Measurements from ENCODE around the gene CELF3. TPM values are rescaled to one million over a fixed set of nuclear protein-coding genes. Genes with fewer than 3 reads are reported as not detected.

The CELF3 gene
- total RNA-seq, 2 experiments from 2014 or later: not detected

DNA sequence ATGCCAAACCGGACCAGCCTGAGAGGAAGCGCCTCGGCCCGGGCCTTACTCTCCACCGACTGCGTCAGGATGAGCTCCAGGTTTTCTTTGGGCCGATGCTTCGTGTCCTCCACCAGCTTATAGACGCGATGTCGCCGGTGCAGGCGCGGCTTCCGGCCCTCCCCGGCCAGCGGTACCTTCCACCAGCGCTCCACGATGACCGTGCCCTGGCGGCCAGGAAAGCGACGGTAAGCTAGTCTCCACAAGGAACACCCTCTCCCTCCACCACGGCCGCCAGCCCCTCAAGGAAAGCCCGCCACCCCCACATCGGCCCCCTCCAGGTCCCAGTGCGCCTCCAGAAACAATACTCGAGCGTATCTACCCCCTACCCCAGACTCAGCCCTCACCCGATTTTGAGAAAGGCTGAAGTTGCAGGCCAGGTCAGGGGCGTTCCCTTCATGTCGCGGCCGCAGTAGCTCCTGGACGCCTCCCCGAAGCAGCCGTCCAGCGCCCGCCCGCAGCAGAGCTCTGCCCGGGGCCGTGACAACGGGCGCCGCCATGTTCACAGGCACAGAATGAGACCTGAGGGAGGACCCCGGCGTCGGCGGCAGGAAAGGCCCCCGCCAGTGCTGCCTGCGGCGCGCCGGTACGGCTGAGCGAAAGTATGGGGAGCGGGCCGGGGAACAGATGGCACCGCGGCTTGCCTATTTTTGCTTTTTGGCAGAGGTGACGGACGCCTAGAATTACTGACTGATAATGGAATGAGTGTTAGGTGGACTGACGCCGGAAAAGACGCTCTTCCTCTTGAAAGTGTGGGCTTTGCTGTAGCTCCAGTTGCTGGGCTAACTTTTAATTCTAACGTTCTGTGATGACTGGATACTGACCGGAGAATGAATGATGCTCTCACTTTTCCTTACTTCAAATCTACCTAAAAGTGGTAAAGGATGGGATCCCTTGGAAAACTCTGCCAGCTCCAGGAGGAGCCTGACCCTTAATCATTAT lies 46.6 kb upstream of the CELF3 start, which contains the start of gene MRPL9:
MRPL9 (minus strand) TSS at position 556 of the 981 bp plus-strand sequence; CDS start at position 539, 17 bp downstream.
- H3K9me3 ChIP-seq (ENCODE audit: control insufficient read depth in 1 of 2, insufficient read depth in 1 of 2, low read length in 2 of 2): no peaks in the 10 kb centered on the region
- H3K27ac ChIP-seq (ENCODE audit: low read depth in 1 of 2, low read length in 2 of 2): peak within 1 kb of the TSS; percentile 75 to 86
- H3K4me3 Mint-ChIP-seq: peak within 1 kb of the TSS; percentile 94
- H3K27me3 Mint-ChIP-seq: no peaks in the 10 kb centered on the region
- peaks cover 36% of the 10 kb centered on the region for H3K36me3 ChIP-seq (ENCODE audit: insufficient read depth, low read length)
- POLR2A ChIA-PET: interaction anchor here (0.6 to 3.8 kb wide), 18 partner anchors 10 to 573 kb away, joined by 3 to 44 read pairs (median 4); partner anchors contain the start of genes CGN, PI4KB, RIIAD1 and TDRKH
- TF ChIP-seq, protein P1, sequence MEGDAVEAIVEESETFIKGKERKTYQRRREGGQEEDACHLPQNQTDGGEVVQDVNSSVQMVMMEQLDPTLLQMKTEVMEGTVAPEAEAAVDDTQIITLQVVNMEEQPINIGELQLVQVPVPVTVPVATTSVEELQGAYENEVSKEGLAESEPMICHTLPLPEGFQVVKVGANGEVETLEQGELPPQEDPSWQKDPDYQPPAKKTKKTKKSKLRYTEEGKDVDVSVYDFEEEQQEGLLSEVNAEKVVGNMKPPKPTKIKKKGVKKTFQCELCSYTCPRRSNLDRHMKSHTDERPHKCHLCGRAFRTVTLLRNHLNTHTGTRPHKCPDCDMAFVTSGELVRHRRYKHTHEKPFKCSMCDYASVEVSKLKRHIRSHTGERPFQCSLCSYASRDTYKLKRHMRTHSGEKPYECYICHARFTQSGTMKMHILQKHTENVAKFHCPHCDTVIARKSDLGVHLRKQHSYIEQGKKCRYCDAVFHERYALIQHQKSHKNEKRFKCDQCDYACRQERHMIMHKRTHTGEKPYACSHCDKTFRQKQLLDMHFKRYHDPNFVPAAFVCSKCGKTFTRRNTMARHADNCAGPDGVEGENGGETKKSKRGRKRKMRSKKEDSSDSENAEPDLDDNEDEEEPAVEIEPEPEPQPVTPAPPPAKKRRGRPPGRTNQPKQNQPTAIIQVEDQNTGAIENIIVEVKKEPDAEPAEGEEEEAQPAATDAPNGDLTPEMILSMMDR (IDR thresholded peaks at IDR 0.05): no peak
- H3K27me3 ChIP-seq (ENCODE audit: control insufficient read depth in 1 of 2, insufficient read depth in 2 of 2, low read length in 2 of 2): no peaks in the 10 kb centered on the region
- ATAC-seq (ENCODE audit: poor library complexity) (peak; percentile 99), DNase-seq (peak; percentile 71 to 89 (median 83))
- peaks cover 14% of the 10 kb centered on the region for H3K4me1 ChIP-seq (ENCODE audit: insufficient read depth, low read length)
- intact Hi-C loops (cut with DNase I, micrococcal nuclease): loop anchor here (1.0 to 10.0 kb wide), 3 partner anchors 27 to 232 kb away; partner anchors contain the start of genes TDRKH (in 2 of the 2) and S100A10 (in 1 of the 2)
- peaks cover 56% of the 10 kb centered on the region for H3K36me3 Mint-ChIP-seq (ENCODE audit: low read depth)
- H3K4me1 Mint-ChIP-seq (ENCODE audit: low read depth): peaks cover 29% of the 10 kb centered on the region
- no peaks in the 10 kb centered on the region for H3K9me3 Mint-ChIP-seq
- CTCF ChIA-PET: interaction anchor here (1.1 to 1.8 kb wide), 3 partner anchors 27 to 169 kb away, joined by 4 to 7 read pairs (median 6); partner anchors contain the start of gene TDRKH
- H3K4me3 ChIP-seq (ENCODE audit: low read length): peak within 1 kb of the TSS; percentile 94
- peak within 1 kb of the TSS; percentile 98 for H3K27ac Mint-ChIP-seq

DNA sequence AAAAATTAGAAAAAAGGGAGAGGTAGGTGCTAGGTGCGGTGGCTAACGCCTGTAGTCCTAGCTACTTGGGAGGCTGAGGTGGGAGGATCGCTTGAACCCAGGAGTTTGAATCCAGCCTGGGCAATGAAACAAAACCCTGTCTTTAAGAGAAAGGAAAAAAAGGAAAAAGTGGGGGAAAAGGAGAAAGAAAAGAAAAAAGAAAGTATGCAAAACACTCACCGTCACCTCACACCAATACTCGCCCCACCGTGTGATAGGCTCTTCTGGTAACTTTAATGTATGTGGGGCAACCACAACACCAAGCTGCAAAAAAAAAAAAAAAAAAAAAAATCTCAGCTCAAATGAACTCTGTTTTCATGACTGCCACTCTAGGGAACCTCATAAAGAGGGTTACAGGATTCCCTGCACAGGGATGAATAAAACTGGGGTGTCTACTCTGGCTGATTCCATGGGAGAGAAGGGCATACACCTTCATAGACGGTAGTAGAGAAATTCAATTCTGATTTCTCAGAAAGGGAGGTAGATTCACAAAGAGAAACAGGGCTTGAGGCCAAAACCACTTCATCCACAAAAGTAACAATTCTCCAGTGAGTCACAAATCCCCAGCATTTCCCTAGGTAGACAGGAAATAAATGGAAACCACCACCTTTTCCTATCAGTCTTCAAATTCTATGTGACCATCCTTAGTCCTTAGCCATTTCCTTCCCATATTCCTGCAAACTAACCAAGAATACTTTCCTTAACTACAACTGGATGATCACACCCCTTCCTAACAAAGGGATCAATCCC lies 44.2 kb upstream of the CELF3 start:
- Mint-ChIP-seq H3K9me3 (no peaks in the 10 kb centered on the region), H3K27ac (peak overlapping the region; percentile 59), H3K4me1 (ENCODE audit: low read depth) (peaks cover 29% of the 10 kb centered on the region), H3K36me3 (ENCODE audit: low read depth) (peaks cover 66% of the 10 kb centered on the region), H3K27me3 (no peaks in the 10 kb centered on the region), H3K4me3 (peak overlapping the region; percentile 56)
- DNase-seq: no peak
- Histone ChIP-seq H3K4me3 (ENCODE audit: low read length) (no peak overlapping the region), H3K9me3 (ENCODE audit: control insufficient read depth in 1 of 2, insufficient read depth in 1 of 2, low read length in 2 of 2) (no peaks in the 10 kb centered on the region), H3K27me3 (ENCODE audit: control insufficient read depth in 1 of 2, insufficient read depth in 2 of 2, low read length in 2 of 2) (no peaks in the 10 kb centered on the region), H3K36me3 (ENCODE audit: insufficient read depth, low read length) (peaks cover 52% of the 10 kb centered on the region), H3K27ac (ENCODE audit: low read depth in 1 of 2, low read length in 2 of 2) (no peak overlapping the region), H3K4me1 (ENCODE audit: insufficient read depth, low read length) (peaks cover 14% of the 10 kb centered on the region)
- intact Hi-C loops (cut with DNase I, micrococcal nuclease): loop anchor here in 1 of 2 experiments (10.0 kb wide), 1 partner anchor 234 kb away; the partner anchor contains the start of gene S100A10
- POLR2A ChIA-PET: no interaction called here
- no peak for ATAC-seq (ENCODE audit: poor library complexity)
- TF ChIP-seq, protein P1 (IDR thresholded peaks at IDR 0.05): no peak
- CTCF ChIA-PET: no interaction called here

DNA sequence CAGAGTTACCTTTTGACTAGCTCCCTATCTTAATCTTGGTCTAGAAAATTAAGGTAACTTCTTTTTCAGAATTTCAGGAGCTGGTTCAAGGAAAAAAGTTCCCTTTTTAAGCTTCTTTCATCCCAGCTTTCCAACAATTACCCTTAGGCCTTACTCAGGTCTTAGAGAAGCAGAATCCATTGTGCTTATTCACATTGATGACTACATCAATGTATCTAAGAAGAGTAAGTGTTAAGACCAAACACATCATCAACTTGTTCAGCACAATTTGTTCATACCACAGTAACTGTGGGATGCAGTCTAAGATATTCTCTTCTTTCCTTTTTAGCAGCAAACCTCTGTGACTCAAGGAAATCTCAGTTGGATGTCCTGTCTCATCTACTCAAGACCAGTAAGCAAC lies 42.6 kb upstream of the CELF3 start:
- Histone ChIP-seq H3K4me3 (ENCODE audit: low read length) (no peak overlapping the region), H3K36me3 (ENCODE audit: insufficient read depth, low read length) (peaks cover 54% of the 10 kb centered on the region), H3K27ac (ENCODE audit: low read depth in 1 of 2, low read length in 2 of 2) (no peak overlapping the region), H3K4me1 (ENCODE audit: insufficient read depth, low read length) (peaks cover 13% of the 10 kb centered on the region), H3K9me3 (ENCODE audit: control insufficient read depth in 1 of 2, insufficient read depth in 1 of 2, low read length in 2 of 2) (no peaks in the 10 kb centered on the region), H3K27me3 (ENCODE audit: control insufficient read depth in 1 of 2, insufficient read depth in 2 of 2, low read length in 2 of 2) (no peaks in the 10 kb centered on the region)
- Mint-ChIP-seq H3K4me3 (no peak overlapping the region), H3K4me1 (ENCODE audit: low read depth) (peaks cover 22% of the 10 kb centered on the region), H3K27me3 (no peaks in the 10 kb centered on the region), H3K27ac (no peak overlapping the region), H3K36me3 (ENCODE audit: low read depth) (peaks cover 65% of the 10 kb centered on the region), H3K9me3 (no peaks in the 10 kb centered on the region)
- intact Hi-C loops (cut with DNase I, micrococcal nuclease): no loop called here
- CTCF ChIA-PET: interaction anchor here (0.7 kb wide), 1 partner anchor 135 kb away, joined by 4 read pairs; no protein-coding TSS in a partner anchor
- POLR2A ChIA-PET: no interaction called here
- DNase-seq (no peak), ATAC-seq (ENCODE audit: poor library complexity) (no peak)
- TF ChIP-seq, protein P1 (IDR thresholded peaks at IDR 0.05): no peak
